ENCODE results near the gene HMGXB4.

The HMGXB4 gene

DNA sequence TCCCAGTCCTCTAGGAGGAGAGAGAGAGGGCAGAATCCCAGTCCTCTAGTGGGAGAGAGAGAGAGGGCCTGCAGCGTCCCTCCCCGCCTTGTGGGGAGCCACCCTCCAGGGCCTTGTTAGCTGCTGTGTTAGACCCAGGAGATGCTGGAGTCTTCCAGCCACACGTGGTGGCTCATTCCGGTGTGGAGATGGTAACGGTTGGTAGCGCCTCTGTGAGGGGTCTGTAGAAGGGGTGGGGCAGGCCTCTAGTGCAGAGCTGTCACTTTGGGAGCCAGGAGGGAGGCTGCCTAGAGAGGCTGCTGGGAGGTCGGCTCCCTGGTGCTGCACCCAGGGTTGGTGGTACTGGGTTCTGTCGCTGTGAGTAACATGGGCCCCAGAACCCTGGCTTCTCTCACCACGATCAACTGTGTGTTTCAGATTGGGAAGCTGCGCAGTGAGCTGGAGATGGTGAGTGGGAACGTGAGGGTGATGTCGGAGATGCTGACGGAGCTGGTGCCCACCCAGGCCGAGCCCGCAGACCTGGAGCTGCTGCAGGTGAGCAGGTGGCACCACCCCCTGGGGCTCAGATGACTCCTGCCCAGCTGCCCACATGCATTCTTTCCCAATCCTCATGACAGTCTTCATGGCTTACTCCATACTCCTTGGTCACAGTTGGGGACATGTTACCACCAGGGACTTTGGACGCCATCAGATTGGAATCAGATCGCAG is 69.7 kb downstream of the HMGXB4 start:
- no peak for DNase-seq (ENCODE audit: low spot score)

DNA sequence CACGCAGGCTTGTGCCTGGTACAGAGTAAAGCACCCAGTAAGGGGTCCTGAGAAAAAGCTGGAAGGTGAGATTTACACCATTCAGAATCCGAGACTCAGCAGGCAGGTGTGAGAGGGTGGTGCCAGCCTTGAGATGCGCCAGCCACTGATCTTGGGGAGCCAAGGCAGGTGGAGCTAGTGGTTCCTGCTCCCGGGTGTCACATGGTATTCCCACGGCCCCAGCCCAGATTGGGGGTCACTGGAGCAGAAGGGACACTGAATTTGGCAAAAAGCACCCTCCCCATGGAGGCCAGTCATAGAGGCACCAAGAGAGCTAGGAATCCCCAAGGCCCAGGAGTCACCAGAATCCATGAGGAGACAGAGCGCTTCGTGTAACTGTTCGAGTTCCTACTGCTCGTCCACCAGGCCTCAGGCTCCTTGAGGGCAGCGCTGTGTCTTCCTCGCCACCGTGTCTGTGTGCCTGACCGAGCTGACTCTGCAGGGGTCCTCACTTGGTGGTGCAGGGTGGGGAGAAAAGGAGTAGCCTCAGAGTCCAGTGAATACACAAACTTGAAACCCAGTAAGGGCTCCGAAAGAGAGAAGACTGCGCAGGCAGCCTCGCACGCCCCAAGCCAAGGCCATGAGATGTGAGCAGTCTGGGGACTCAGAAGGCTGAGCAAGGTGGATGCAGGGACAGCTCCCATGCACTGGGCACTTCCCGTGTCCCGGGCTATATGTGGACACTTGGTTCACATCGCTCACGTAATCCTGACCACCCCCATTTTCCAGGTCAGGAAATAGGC is 70.6 kb downstream of the HMGXB4 start:
- DNase-seq (ENCODE audit: low spot score), result no peak

DNA sequence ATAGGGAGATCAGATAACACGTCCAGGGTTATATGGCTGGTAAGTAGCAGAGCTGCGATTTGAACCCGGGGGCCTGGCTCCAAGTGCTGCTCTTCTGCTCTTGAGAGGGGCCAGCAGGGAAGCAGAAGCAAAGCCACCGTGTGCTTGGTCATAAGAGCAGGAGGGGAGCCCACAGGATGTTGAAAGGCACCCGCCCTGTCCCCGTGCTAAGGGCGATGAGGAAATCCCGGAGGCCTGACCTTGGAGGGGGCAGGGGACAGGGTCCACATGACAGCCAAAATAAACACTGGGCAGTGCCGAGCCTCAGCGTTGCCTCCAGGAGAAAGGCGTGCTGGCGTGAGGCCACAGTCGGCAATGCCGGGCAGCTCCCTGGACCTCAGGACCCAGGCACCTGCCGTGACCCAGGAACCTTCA is 71.2 kb downstream of the HMGXB4 start:
- no peak for DNase-seq (ENCODE audit: low spot score)

DNA sequence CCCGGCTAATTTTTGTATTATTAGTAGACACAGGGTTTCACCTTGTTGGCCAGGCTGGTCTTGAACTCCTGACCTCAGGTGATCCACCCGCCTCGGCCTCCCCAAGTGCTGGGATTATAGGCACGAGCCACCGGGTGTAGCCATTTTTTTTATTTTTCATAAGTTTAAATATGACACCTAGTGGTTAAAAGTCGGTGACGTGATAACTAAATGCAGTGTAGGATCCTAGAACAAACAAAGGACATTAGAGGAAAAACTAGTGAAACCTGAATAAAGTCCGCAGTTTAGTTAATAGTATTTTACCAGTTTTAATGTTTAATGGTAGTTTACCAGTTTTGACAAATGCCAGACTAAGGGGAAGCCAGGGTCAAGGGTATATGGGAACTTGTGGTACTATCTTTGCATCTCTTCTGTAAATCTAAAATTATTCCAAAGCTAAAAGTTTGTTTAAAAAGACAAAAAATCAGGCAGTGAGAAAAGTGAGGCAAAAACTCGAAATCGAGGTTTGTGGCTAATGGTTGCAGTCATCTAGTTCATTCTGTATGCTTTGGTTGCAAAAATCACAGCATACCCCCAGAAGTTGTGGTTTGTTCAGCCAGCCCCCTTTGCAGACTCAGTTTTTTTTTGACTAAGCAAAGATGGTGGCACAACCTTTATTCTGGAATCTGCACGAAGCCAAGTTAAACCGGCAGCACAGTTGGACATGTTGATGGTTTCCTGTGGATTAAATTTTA is 72.0 kb downstream of the HMGXB4 start:
- no peak for DNase-seq (ENCODE audit: low spot score)

DNA sequence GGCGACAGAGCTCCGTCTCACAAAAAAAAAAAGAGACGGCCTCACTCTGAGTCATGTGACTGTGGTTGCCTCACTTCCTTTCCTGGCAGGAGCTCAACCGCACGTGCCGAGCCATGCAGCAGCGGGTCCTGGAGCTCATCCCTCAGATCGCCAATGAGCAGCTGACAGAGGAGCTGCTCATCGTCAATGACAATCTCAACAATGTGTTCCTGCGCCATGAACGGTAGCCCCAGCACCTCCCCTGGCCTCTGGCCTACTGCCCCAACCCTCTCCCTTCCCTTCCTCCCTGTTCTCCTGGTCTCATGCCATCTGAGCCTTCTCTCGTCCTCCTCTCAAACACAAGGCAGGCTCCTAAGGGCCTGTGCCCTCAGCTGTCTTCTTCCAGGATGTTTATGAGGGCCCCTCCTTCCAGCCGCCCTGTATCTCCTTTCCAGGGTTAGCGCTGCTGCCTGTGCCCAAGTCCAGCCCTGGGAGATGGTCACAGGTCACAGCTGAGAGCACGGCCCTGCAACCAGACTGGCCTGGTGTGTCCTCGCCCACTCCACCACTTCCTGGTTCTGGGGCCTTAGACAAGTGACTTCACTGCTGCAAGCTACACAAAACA is 73.1 kb downstream of the HMGXB4 start:
- DNase-seq (ENCODE audit: low spot score), result no peak

DNA sequence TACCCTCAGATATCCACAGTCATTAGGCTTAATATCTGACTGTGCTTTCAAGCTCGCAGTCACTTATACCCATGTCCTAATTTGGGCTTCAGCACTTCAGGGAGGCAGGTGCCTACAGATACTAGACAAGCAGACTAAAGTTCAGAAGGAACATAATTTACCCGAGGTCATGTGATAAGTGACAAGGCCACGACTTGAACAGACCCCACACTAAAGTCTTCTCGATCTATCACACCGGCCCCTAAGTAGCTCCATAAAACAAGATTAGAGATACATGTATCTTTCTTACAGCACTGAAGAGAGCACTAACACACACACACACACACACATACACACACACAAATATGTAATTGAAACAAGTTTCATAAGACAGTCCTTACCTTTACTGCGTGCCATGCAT is 75.0 kb downstream of the HMGXB4 start:
- no peak for DNase-seq (ENCODE audit: low spot score)

DNA sequence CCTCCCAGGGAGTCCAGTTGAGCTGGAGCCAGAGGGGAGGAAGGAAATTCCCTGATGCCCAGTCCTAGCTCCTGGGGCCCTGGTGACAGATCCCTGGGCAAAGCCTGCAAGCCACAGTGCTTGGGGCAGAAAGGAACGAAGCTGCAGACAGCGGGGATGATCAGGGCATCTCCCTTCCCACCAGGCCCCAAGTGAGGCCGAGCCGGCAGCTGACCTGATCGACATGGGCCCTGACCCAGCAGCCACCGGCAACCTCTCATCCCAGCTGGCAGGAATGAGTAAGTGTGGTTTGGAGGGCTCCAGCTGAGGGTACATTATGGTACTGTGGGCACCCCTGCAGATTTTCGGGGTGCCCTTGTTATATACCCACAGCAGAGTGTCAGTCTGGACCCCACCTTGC is 75.9 kb downstream of the HMGXB4 start:
- no peak for DNase-seq (ENCODE audit: low spot score)

DNA sequence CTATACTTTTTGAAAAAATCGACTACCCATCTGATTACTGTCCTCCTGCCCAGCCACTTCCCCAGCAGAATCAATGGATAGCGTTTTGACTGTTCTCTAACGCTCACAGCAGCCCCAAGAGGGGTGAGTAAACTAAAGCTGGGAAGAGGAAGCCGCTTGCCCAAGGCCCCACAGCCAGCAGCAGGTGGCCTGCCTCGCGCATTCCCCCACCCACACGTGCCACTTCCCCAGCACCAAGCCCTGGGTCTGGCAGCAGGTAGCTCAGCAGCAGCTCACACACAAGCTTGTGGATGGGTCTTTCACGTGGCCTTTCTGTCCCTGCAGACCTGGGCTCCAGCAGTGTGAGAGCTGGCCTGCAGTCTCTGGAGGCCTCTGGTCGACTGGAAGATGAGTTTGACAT is 76.7 kb downstream of the HMGXB4 start:
- DNase-seq (ENCODE audit: low spot score), result no peak

DNA sequence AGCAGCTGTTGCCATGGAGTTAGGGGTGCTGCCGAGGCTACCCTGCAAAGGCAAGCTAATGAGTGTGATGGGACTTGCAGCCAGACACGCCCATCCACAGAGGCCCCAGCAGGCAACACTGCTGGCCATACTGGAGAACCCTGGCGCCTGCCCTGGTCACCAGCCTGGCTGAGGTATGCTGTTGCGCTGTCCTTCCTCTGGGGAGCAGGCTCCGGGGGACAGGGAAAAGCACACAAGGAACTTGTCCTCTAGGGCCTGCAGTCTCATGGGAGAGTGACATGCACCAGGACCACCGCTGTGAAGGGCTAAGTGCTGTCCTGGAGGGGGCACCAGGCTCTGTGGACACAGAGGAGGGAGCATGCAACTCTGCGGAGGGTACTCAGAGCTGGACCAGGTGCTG is 78.2 kb downstream of the HMGXB4 start:
- no peak for DNase-seq (ENCODE audit: low spot score)

DNA sequence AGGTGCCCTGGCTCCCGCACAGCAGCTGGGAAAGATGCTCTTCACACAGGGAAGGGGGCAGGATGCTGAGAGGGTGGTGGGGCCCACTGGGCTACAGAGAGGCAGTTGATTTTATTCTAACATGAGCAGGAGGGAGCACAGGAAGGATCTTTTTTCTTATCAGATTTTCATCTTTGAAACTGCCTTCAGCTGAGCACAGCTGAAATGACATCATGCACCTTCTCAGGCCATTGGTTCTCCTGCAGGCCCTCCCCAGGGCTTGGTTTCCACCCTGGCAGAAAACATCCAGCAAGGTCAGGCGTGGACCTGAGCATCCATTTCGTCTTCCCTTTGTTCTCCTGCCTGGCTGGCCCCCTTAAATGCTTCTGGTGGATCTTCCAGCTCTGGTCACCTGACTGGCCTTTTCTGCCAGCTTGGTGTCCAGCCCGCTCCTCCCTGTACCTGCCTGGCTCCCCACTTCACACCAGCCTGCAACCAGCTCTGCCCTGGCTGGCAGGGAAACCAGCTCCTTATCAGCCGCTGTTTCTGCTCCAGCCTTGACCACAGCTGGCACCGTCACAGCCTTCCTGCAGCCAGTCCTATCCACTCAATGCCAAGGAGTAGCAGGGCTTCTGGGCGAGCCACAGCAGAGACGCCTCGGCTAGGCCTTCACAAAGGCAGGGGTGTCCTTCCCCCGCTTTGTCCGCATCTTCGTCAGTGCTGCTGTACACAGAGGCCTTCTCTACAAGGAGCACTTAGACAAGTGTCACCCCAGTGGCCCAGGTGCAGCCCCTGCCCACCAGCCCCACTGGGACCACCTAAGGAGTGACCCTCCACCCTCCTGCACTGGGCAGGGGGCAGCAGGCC is 78.9 kb downstream of the HMGXB4 start:
- no peak for DNase-seq (ENCODE audit: low spot score)

DNA sequence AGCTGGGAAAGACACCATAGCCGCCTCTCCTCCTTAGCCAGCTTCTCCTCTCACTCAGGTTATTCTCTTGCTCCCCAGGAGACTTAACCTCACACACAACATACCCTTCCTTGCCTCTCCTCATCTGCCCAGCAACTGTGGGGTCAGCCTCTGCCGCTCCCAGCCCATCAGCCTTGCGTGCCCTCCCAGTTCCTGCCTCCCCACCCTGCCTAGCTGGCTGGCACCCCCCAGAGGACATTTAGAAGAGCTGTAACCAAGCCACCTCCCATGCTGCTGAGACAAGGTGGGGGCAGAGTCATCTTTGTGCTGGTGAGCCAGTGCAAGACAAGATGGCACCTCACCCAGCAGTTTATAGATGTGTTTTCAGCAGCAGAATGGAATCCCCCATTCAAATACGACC is 80.6 kb downstream of the HMGXB4 start:
- DNase-seq (ENCODE audit: low spot score), result no peak

DNA sequence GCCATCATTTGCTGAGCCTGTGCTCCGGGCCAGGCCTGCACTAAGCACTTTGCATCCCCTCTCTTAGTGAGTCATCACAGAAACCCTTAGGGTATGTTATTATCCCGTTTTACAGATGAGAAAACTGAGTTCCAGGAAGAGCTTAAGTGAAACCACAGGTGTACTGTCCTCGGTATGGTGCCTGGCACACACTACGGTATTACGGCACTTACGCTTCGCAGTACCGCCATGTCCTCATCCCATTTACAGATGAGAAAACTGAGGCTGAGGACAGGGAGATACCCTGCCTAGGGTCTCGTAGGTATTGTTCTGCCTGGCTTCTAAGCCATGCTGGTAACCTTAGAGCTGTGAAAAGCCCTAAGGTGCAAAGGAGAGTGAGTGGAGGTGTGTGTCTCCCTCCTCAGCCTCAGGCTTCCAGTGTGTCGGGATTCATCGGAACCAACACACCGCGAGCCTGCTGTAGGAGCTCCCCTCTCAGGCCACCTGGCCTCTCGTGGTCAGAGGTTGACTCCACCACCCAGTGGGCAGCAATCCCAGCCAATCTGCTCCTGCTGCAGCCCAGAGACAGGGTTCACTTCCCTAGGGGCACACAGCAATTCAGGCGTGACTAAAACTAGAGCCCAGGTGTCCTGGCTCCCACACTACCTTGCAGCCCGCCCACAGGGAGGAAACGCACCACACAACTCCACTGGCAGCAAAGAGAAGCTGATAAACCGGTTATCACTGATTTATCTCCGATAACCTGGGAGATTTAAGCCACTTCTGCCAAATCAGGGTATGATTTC is 84.0 kb downstream of the HMGXB4 start:
- DNase-seq (ENCODE audit: low spot score), result no peak

DNA sequence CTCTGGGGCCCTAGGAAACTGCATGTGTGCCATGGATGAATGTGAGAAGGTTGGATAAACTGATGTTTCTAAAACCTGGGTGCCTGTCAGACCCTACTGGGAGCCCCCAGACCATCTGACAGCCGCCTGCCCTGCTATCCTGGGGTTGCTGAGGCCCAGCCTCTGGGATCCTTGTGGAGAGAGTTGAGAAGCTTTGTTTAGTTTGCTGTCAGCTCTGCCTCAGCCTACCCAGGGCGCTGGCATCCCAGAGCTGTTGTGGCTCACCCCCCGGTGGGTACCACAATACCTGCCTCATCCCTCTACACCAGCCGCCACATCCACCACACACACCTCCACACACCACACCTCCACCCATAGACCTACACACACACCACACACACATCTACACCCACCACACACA is 85.1 kb downstream of the HMGXB4 start:
- DNase-seq (ENCODE audit: low spot score), result no peak

DNA sequence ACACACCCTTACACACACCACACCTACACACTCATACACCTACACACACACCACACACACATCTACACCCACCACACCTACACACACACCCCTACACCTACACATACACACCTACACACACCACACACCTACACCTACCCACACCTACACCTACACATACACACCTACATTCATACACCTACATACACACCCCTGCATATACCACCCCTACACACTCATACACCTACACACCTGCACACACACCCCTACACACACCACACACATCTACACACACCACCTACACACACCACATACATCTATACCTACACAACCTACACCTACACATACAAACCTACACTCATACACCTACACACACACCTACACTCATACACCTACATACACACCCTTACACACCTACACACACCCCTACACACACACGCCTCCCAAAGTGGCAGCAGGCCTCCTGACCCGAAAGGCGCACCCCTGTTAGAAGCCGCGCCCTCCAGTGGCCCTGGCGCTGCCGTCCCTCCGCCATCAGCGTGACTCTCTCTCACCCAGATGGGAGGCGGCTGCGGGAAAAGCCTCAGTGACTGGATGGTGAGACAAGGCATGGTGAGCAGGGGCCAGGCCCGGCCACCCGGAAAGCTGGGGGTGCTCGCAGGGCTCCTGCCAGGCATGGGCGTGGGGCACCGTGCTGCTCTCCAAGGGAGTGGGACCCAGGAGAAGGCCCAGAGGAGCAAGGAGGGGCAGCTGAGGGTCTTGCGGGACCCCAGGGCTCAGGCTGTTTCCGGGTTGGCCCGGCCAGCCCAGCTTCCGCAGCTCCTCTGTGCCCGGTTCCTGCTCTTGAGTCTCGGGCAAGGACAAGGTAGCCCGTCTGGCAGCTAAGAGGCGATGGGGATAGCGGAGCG is 86.6 kb downstream of the HMGXB4 start:
- no peak for DNase-seq (ENCODE audit: low spot score)

DNA sequence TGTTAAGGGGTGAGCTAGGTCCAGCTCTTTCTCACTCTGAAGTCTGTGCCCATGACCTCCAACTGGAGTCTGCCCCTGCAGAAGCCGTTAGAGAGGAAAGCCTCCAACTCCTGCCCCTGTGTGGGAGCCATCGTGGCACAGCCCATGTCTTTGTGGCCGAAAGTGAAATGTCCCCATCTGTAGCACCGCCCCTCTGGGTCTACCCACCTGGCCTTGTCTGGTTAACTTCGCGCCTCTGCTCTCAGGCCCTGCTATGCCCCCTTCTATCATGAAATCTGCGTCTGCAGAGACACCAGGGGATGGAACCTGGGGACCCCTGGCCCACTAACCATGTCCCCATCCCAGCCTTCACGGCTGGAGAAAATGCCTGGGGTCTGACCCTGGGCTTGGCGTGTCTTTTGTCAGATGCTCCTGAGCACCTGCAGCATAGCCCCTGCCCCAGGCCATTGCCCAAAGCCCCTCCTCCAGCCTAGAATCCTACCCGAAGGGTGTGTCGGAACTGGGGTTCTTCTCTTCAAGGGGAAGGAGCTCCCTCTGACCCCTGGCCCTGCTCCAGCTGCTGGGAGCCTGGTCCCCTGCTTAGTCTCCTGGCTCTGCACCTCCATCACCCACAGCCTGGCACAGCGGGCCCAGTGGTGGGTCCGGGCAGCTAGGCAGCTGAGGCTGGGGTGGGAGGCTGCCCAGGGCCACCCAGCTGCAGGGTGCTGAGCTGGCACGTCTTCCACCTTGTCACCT is 87.8 kb downstream of the HMGXB4 start:
- DNase-seq (ENCODE audit: low spot score), result no peak
